H9 (cell line): ENCODE data around the gene LRRFIP2. TPM values are rescaled to one million over a fixed set of nuclear protein-coding genes. Genes with fewer than 3 reads are reported as not detected.

ENCODE experiments used
- DNase-seq: peaks from one replicate; pipeline ENCODE4 v3.0.0-alpha.2; 2017
- H2AFZ ChIP-seq: one replicate; pipeline ENCODE4 v1.6.1; 2013; ENCODE audit warnings: mild to moderate bottlenecking, low read length, control low read depth, moderate library complexity
- H2AK5ac ChIP-seq: 2 replicates; pipeline ENCODE4 v1.6.1; 2013; ENCODE audit warnings: low read length, control low read depth, mixed read lengths; ENCODE audit not compliant: insufficient read length
- H2BK120ac ChIP-seq: one replicate; pipeline ENCODE4 v1.6.1; 2013; ENCODE audit warnings: low read depth, mild to moderate bottlenecking, low read length, control low read depth, inconsistent platforms; ENCODE audit not compliant: poor library complexity, severe bottlenecking
- H2BK12ac ChIP-seq: 2 replicates; pipeline ENCODE4 v1.6.1; 2013; ENCODE audit warnings: low read length, control low read depth, mixed read lengths, low read depth; ENCODE audit not compliant: insufficient read length
- H2BK15ac ChIP-seq: 2 replicates; pipeline ENCODE4 v1.6.1; 2013; ENCODE audit warnings: low read depth, low read length, control low read depth
- H2BK20ac ChIP-seq: one replicate; pipeline ENCODE4 v1.6.1; 2013; ENCODE audit warnings: low read depth, mild to moderate bottlenecking, low read length, control low read depth, inconsistent platforms; ENCODE audit not compliant: poor library complexity, severe bottlenecking
- H2BK5ac ChIP-seq: 2 replicates; pipeline ENCODE4 v1.6.1; 2013; ENCODE audit warnings: low read length, control low read depth, mixed read lengths; ENCODE audit not compliant: insufficient read length
- H3K14ac ChIP-seq: 2 replicates; pipeline ENCODE4 v1.6.1; 2013; ENCODE audit warnings: low read length, control low read depth; ENCODE audit not compliant: insufficient read depth
- H3K18ac ChIP-seq: 2 replicates; pipeline ENCODE4 v1.6.1; 2013; ENCODE audit warnings: low read depth, mild to moderate bottlenecking, mixed read lengths, low read length, control low read depth; ENCODE audit not compliant: insufficient read length
- H3K23ac ChIP-seq: 2 replicates; pipeline ENCODE4 v1.6.1; 2013; ENCODE audit warnings: low read length, control low read depth, mixed read lengths, low read depth; ENCODE audit not compliant: insufficient read length
- H3K23me2 ChIP-seq: 2 replicates; pipeline ENCODE4 v1.6.1; 2013; ENCODE audit warnings: low read depth, mild to moderate bottlenecking, mixed read lengths, low read length, control low read depth; ENCODE audit not compliant: insufficient read length, poor library complexity, severe bottlenecking
- H3K27ac ChIP-seq: 2 replicates; pipeline ENCODE4 v1.5.1; 2013; ENCODE audit warnings: low read length, control low read depth, mixed read lengths, low read depth; ENCODE audit not compliant: insufficient read length
- H3K27me3 ChIP-seq: 2 replicates; pipeline ENCODE4 v1.6.1; 2013; ENCODE audit warnings: low read length, control low read depth, inconsistent platforms; ENCODE audit not compliant: insufficient read depth
- H3K4ac ChIP-seq: 2 replicates; pipeline ENCODE4 v1.6.1; 2013; ENCODE audit warnings: low read depth, mild to moderate bottlenecking, control low read depth, inconsistent platforms, low read length, moderate library complexity
- H3K4me1 ChIP-seq: 2 replicates; pipeline ENCODE4 v1.6.1; 2013; ENCODE audit warnings: low read length, control low read depth, inconsistent platforms; ENCODE audit not compliant: insufficient read depth
- H3K4me2 ChIP-seq: 2 replicates; pipeline ENCODE4 v1.6.1; 2013; ENCODE audit warnings: low read length, control low read depth, mixed read lengths; ENCODE audit not compliant: insufficient read length, insufficient read depth
- H3K56ac ChIP-seq: 2 replicates; pipeline ENCODE4 v1.6.1; 2013; ENCODE audit warnings: low read depth, mild to moderate bottlenecking, mixed read lengths, low read length, control low read depth; ENCODE audit not compliant: insufficient read length
- H3K79me1 ChIP-seq: 2 replicates; pipeline ENCODE4 v1.6.1; 2013; ENCODE audit warnings: low read depth, mild to moderate bottlenecking, moderate library complexity, low read length, control low read depth, inconsistent platforms; ENCODE audit not compliant: insufficient read depth, poor library complexity, severe bottlenecking
- H3K79me2 ChIP-seq: 2 replicates; pipeline ENCODE4 v1.6.1; 2013; ENCODE audit warnings: low read length, control low read depth, inconsistent platforms; ENCODE audit not compliant: insufficient read depth
- H3K9ac ChIP-seq: 2 replicates; pipeline ENCODE4 v1.6.1; 2013; ENCODE audit warnings: low read length, control low read depth, mixed read lengths; ENCODE audit not compliant: insufficient read length; ENCODE audit errors: extremely low read depth
- H3K9me3 ChIP-seq: one replicate; pipeline ENCODE4 v1.6.1; 2013; ENCODE audit warnings: low read depth, low read length, inconsistent platforms; ENCODE audit not compliant: control insufficient read depth
- H3T11ph ChIP-seq: one replicate; pipeline ENCODE4 v1.6.1; 2013; ENCODE audit warnings: mild to moderate bottlenecking, low read length, control low read depth, inconsistent platforms
- H4K20me1 ChIP-seq: one replicate; pipeline ENCODE4 v1.6.1; 2013; ENCODE audit not compliant: control insufficient read depth, insufficient read length, insufficient read depth
- H4K5ac ChIP-seq: 2 replicates; pipeline ENCODE4 v1.6.1; 2013; ENCODE audit warnings: low read depth, mild to moderate bottlenecking, mixed read lengths, low read length, control low read depth; ENCODE audit not compliant: insufficient read length
- H4K8ac ChIP-seq: replicated peaks from 2 replicates; pipeline ENCODE4 v1.6.1; 2013; ENCODE audit warnings: low read length, control low read depth, mixed read lengths, low read depth; ENCODE audit not compliant: insufficient read length
- H4K91ac ChIP-seq: 2 replicates; pipeline ENCODE4 v1.6.1; 2013; ENCODE audit warnings: low read depth, mild to moderate bottlenecking, moderate library complexity, mixed read lengths, low read length, control low read depth; ENCODE audit not compliant: insufficient read length
- H3K27ac Mint-ChIP-seq, 3 experiments: 2 replicates in 2 of 3; 3 replicates in 1 of 3; pipeline ENCODE4 v1.8.0; 2020 to 2021; ENCODE audit warnings: mixed read lengths in 3 of 3, mild to moderate bottlenecking in 1 of 3, moderate library complexity in 1 of 3
- H3K27me3 Mint-ChIP-seq: 2 replicates; pipeline ENCODE4 v1.8.0; 2021; ENCODE audit warnings: low read depth, mild to moderate bottlenecking, moderate library complexity, mixed read lengths
- H3K36me3 Mint-ChIP-seq, 3 experiments: 2 replicates in 2 of 3; 3 replicates in 1 of 3; pipeline ENCODE4 v1.8.0; 2020 to 2021; ENCODE audit warnings: low read depth in 3 of 3, mixed read lengths in 3 of 3; ENCODE audit not compliant: insufficient read depth in 1 of 3
- H3K4me1 Mint-ChIP-seq, 2 experiments: 2 replicates each; pipeline ENCODE4 v1.8.0; 2020; ENCODE audit warnings: mixed read lengths in 2 of 2
- H3K4me3 Mint-ChIP-seq, 2 experiments: 2 replicates in 1 of 2; 3 replicates in 1 of 2; pipeline ENCODE4 v1.8.0; 2020 to 2021; ENCODE audit warnings: mild to moderate bottlenecking in 2 of 2, mixed read lengths in 2 of 2, moderate library complexity in 1 of 2
- H3K9me3 Mint-ChIP-seq, 2 experiments: 2 replicates in 1 of 2; 3 replicates in 1 of 2; pipeline ENCODE4 v1.8.0; 2020; ENCODE audit warnings: mild to moderate bottlenecking in 2 of 2, mixed read lengths in 2 of 2, moderate library complexity in 1 of 2
- WGBS: extraction: QIAGEN DNeasy Blood & Tissue Kit; methylation state at CpG from one replicate; pipeline ENCODE4 v1.1.7; 2013; ENCODE audit warnings: missing lambda C conversion rate, low lambda C conversion rate, mixed read lengths; ENCODE audit not compliant: insufficient read length; ENCODE audit errors: extremely low coverage; 5-methylcytosine and 5-hydroxymethylcytosine counted together
- total RNA-seq: library from RNA; stranded (reverse); gene quantifications from 2 replicates; pipeline ENCODE4 v1.2.1, GENCODE V29; 2021
- TF ChIP-seq, protein P1 (sequence below): fragments of 200-600 bp; sonication (generic); conservative IDR thresholded peaks from 3 replicates; pipeline ENCODE4 v1.8.0; 2021; ENCODE audit warnings: antibody characterized with exemption, mild to moderate bottlenecking

LRRFIP2 gene
- total RNA-seq, 1 experiment from 2014 or later = 30.7 TPM

DNA sequence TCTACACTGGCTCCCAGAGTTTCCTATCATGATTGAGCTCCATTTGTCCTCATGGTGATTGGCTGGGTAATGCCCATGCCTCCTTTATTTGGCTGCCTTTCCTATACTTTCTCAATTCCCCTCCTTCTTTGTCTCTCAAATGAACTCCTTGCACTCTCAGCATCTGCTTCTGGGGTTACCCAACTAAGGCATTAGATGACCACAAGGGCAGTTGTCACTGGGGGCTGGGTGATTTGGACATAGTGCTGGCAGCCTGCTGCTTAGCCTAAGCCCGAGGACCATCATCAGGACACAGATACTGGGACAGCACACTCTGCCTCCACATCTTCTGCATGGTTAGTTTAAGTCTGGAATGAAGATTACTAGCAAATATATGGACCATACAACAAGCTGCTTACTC is 49.2 kb upstream of the LRRFIP2 start:
- no peak for DNase-seq
- H3K56ac ChIP-seq = no peak overlapping the region
- H3K9ac ChIP-seq = no peak overlapping the region
- Mint-ChIP-seq H3K27me3 (peaks cover 3% of the 10 kb centered on the region), H3K36me3 (no peaks in the 10 kb centered on the region), H3K9me3 (no peaks in the 10 kb centered on the region), H3K4me3 (no peak overlapping the region), H3K4me1 (no peaks in the 10 kb centered on the region), H3K27ac (no peak overlapping the region)
- no peak overlapping the region for H3K4me2 ChIP-seq
- no peak overlapping the region for H3K27ac ChIP-seq
- H3K79me2 ChIP-seq = no peaks in the 10 kb centered on the region
- no peak overlapping the region for H2BK15ac ChIP-seq
- no peak overlapping the region for H3K14ac ChIP-seq
- no peak overlapping the region for H2BK120ac ChIP-seq
- H3T11ph ChIP-seq = no peak overlapping the region
- no peak overlapping the region for H2AK5ac ChIP-seq
- H4K8ac ChIP-seq = no peak overlapping the region
- no peak overlapping the region for H2BK12ac ChIP-seq
- H4K20me1 ChIP-seq = no peaks in the 10 kb centered on the region
- no peak overlapping the region for H3K23ac ChIP-seq
- no peaks in the 10 kb centered on the region for H3K4me1 ChIP-seq
- no peaks in the 10 kb centered on the region for H3K23me2 ChIP-seq
- no peak overlapping the region for H4K91ac ChIP-seq
- no CpG with 5 or more reads among the region's 1 CpG for WGBS
- no peaks in the 10 kb centered on the region for H3K79me1 ChIP-seq
- no peak overlapping the region for H2BK20ac ChIP-seq
- no peak overlapping the region for H4K5ac ChIP-seq
- H3K18ac ChIP-seq = no peak overlapping the region
- TF ChIP-seq, protein P1, sequence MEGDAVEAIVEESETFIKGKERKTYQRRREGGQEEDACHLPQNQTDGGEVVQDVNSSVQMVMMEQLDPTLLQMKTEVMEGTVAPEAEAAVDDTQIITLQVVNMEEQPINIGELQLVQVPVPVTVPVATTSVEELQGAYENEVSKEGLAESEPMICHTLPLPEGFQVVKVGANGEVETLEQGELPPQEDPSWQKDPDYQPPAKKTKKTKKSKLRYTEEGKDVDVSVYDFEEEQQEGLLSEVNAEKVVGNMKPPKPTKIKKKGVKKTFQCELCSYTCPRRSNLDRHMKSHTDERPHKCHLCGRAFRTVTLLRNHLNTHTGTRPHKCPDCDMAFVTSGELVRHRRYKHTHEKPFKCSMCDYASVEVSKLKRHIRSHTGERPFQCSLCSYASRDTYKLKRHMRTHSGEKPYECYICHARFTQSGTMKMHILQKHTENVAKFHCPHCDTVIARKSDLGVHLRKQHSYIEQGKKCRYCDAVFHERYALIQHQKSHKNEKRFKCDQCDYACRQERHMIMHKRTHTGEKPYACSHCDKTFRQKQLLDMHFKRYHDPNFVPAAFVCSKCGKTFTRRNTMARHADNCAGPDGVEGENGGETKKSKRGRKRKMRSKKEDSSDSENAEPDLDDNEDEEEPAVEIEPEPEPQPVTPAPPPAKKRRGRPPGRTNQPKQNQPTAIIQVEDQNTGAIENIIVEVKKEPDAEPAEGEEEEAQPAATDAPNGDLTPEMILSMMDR = no peak
- H3K4ac ChIP-seq = no peak overlapping the region
- H3K27me3 ChIP-seq = no peaks in the 10 kb centered on the region
- no peaks in the 10 kb centered on the region for H3K9me3 ChIP-seq
- H2BK5ac ChIP-seq = no peak overlapping the region
- no peak overlapping the region for H2AFZ ChIP-seq
